ENCODE measurements around the gene C10orf90. TPM values are rescaled to one million over a fixed set of nuclear protein-coding genes. Genes with fewer than 3 reads are reported as not detected.

The C10orf90 gene
- total RNA-seq, 1 experiment from 2014 or later: not detected

DNA sequence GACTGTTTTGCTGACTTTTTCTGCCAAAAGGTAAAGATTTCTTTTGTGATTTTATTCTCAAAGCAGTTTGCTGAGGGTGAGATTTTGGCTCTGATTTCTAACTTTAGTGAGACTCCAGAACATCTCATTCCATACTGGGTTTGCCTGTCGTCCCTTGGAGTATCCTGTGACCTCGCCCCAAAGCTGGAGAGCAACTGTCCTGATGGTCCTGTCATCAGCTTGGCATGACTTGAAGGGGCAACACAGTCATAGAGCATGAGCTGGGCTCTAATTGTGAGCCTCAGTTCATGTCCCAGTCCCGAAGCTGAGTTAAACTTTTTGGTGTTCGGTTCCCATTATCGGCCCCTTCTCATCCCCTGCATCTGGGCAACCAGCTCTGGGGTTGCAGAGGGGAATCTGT is 23.4 kb downstream of the C10orf90 start:
- Histone ChIP-seq H4K20me1 (ENCODE audit: control insufficient read depth, insufficient read depth, insufficient read length) (no peaks in the 10 kb centered on the region), H3K23me2 (ENCODE audit: insufficient read length, low read depth, low read length, poor library complexity, severe bottlenecking) (no peaks in the 10 kb centered on the region), H3K18ac (ENCODE audit: insufficient read length, low read depth, low read length) (no peak overlapping the region), H2BK12ac (ENCODE audit: insufficient read length, low read depth, low read length) (no peak overlapping the region), H2BK20ac (ENCODE audit: low read depth, low read length, poor library complexity, severe bottlenecking) (no peak overlapping the region), H3K79me2 (ENCODE audit: insufficient read depth, low read length) (no peaks in the 10 kb centered on the region), H2BK120ac (ENCODE audit: low read depth, low read length, poor library complexity, severe bottlenecking) (no peak overlapping the region), H3K9ac (ENCODE audit: extremely low read depth, insufficient read length, low read length) (no peak overlapping the region), H4K91ac (ENCODE audit: insufficient read length, low read depth, low read length) (no peak overlapping the region), H3K4me2 (ENCODE audit: insufficient read depth, insufficient read length, low read length) (no peak overlapping the region), H3K79me1 (ENCODE audit: insufficient read depth, low read depth, low read length, poor library complexity, severe bottlenecking) (no peaks in the 10 kb centered on the region), H2BK15ac (ENCODE audit: low read depth, low read length) (no peak overlapping the region), H2BK5ac (ENCODE audit: insufficient read length, low read length) (no peak overlapping the region), H3K27ac (ENCODE audit: insufficient read length, low read depth, low read length) (no peak overlapping the region), H3K14ac (ENCODE audit: insufficient read depth, low read length) (no peak overlapping the region), H3T11ph (ENCODE audit: low read length) (no peak overlapping the region), H2AK5ac (ENCODE audit: insufficient read length, low read length) (no peak overlapping the region), H3K23ac (ENCODE audit: insufficient read length, low read depth, low read length) (no peak overlapping the region), H4K8ac (replicated peaks; ENCODE audit: insufficient read length, low read depth, low read length) (no peak overlapping the region), H3K9me3 (ENCODE audit: control insufficient read depth, low read depth, low read length) (no peaks in the 10 kb centered on the region), H3K4me1 (ENCODE audit: insufficient read depth, low read length) (no peaks in the 10 kb centered on the region), H4K5ac (ENCODE audit: insufficient read length, low read depth, low read length) (no peak overlapping the region), H3K56ac (ENCODE audit: insufficient read length, low read depth, low read length) (no peak overlapping the region), H3K4ac (ENCODE audit: low read depth, low read length) (no peak overlapping the region), H2AFZ (ENCODE audit: low read length) (no peak overlapping the region), H3K27me3 (ENCODE audit: insufficient read depth, low read length) (no peaks in the 10 kb centered on the region)
- Mint-ChIP-seq H3K27me3 (ENCODE audit: low read depth) (peaks cover 6% of the 10 kb centered on the region), H3K36me3 (ENCODE audit: insufficient read depth in 1 of 3, low read depth in 3 of 3) (no peaks in the 10 kb centered on the region), H3K27ac (no peak overlapping the region), H3K4me1 (peaks cover 11 to 14% of the 10 kb centered on the region in 2 experiments), H3K4me3 (no peak overlapping the region), H3K9me3 (no peaks in the 10 kb centered on the region)
- no CpG with 5 or more reads among the region's 5 CpGs for WGBS (ENCODE audit: extremely low coverage, insufficient read length, low lambda C conversion rate)
- DNase-seq: no peak
- TF ChIP-seq, protein P1, sequence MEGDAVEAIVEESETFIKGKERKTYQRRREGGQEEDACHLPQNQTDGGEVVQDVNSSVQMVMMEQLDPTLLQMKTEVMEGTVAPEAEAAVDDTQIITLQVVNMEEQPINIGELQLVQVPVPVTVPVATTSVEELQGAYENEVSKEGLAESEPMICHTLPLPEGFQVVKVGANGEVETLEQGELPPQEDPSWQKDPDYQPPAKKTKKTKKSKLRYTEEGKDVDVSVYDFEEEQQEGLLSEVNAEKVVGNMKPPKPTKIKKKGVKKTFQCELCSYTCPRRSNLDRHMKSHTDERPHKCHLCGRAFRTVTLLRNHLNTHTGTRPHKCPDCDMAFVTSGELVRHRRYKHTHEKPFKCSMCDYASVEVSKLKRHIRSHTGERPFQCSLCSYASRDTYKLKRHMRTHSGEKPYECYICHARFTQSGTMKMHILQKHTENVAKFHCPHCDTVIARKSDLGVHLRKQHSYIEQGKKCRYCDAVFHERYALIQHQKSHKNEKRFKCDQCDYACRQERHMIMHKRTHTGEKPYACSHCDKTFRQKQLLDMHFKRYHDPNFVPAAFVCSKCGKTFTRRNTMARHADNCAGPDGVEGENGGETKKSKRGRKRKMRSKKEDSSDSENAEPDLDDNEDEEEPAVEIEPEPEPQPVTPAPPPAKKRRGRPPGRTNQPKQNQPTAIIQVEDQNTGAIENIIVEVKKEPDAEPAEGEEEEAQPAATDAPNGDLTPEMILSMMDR (conservative IDR thresholded peaks at IDR 0.05): no peak

Measured in H9 (cell line).